Parathyroid adenoma (tissue), 2 donors: ENCODE measurements around the gene SLC25A21.
A peak's percentile ranks its signal among the peaks of the same experiment; 100 is the strongest.

ENCODE experiments used
- H2AFZ ChIP-seq: fragments of 300-600 bp; sonication (generic); one replicate; pipeline ENCODE4 v1.7.0; 2017; ENCODE audit warnings: antibody characterized with exemption, mild to moderate bottlenecking
- H3K27ac ChIP-seq: fragments of 300-600 bp; sonication (generic); one replicate; pipeline ENCODE4 v1.7.0; 2017
- H3K27me3 ChIP-seq: fragments of 300-600 bp; sonication (generic); one replicate; pipeline ENCODE4 v1.7.0; 2017; ENCODE audit warnings: low read length; ENCODE audit not compliant: control insufficient read depth, insufficient read depth
- H3K36me3 ChIP-seq: fragments of 300-600 bp; sonication (generic); one replicate; pipeline ENCODE4 v1.7.0; 2017; ENCODE audit warnings: low read length; ENCODE audit not compliant: control insufficient read depth, insufficient read depth
- H3K4me1 ChIP-seq: fragments of 300-600 bp; sonication (generic); one replicate; pipeline ENCODE4 v1.7.0; 2017; ENCODE audit warnings: control low read depth
- H3K4me2 ChIP-seq: fragments of 300-600 bp; sonication (generic); one replicate; pipeline ENCODE4 v1.7.0; 2017; ENCODE audit warnings: low read length
- H3K4me3 ChIP-seq: fragments of 300-600 bp; sonication (generic); one replicate; pipeline ENCODE4 v1.7.0; 2017; ENCODE audit warnings: low read depth, low read length
- H3K79me2 ChIP-seq: fragments of 300-600 bp; sonication (generic); one replicate; pipeline ENCODE4 v1.7.0; 2017; ENCODE audit warnings: control low read depth
- H3K9ac ChIP-seq: fragments of 300-600 bp; sonication (generic); one replicate; pipeline ENCODE4 v1.7.0; 2017; ENCODE audit warnings: mild to moderate bottlenecking
- H3K9me3 ChIP-seq: fragments of 300-600 bp; sonication (generic); one replicate; pipeline ENCODE4 v1.7.0; 2017; ENCODE audit warnings: low read length; ENCODE audit not compliant: control insufficient read depth
- CTCF ChIP-seq: fragments of 300-600 bp; sonication (generic); IDR thresholded peaks from one replicate; pipeline ENCODE4 v1.7.0; 2017; ENCODE audit warnings: antibody characterized with exemption, mild to moderate bottlenecking
- donor health status: primary hyperparathyroidism.

The SLC25A21 gene

GRCh38 chr14:37172936-37173614 lies 669 bp upstream of the SLC25A21 start:
- no peaks in the 10 kb centered on the region for H3K4me1 ChIP-seq
- TF ChIP-seq CTCF: no peak
- no peaks in the 10 kb centered on the region for H3K79me2 ChIP-seq
- peak overlapping the region; percentile 91 for H3K9ac ChIP-seq
- peak overlapping the region; percentile 74 for H3K4me2 ChIP-seq
- H2AFZ ChIP-seq: peak overlapping the region; percentile 89
- H3K9me3 ChIP-seq: no peaks in the 10 kb centered on the region
- no peaks in the 10 kb centered on the region for H3K27me3 ChIP-seq
- H3K27ac ChIP-seq: peak overlapping the region; percentile 96
- H3K36me3 ChIP-seq: no peaks in the 10 kb centered on the region
- H3K4me3 ChIP-seq: peak overlapping the region; percentile 73

GRCh38 chr14:37171678-37172023 lies 755 bp downstream of the SLC25A21 start:
- no peaks in the 10 kb centered on the region for H3K36me3 ChIP-seq
- peak overlapping the region; percentile 89 for H2AFZ ChIP-seq
- TF ChIP-seq CTCF: no peak
- H3K79me2 ChIP-seq: no peaks in the 10 kb centered on the region
- H3K4me3 ChIP-seq: peak overlapping the region; percentile 73
- H3K4me1 ChIP-seq: no peaks in the 10 kb centered on the region
- peak overlapping the region; percentile 74 for H3K4me2 ChIP-seq
- no peaks in the 10 kb centered on the region for H3K9me3 ChIP-seq
- H3K9ac ChIP-seq: no peak overlapping the region
- peak overlapping the region; percentile 96 for H3K27ac ChIP-seq
- H3K27me3 ChIP-seq: no peaks in the 10 kb centered on the region

- Histone ChIP-seq H3K9ac (no peak overlapping the region), H2AFZ (no peak overlapping the region), H3K27me3 (no peaks in the 10 kb centered on the region), H3K4me3 (no peak overlapping the region), H3K79me2 (no peaks in the 10 kb centered on the region), H3K4me1 (no peaks in the 10 kb centered on the region), H3K4me2 (no peak overlapping the region), H3K27ac (no peak overlapping the region), H3K9me3 (no peaks in the 10 kb centered on the region), H3K36me3 (no peaks in the 10 kb centered on the region)
- no peak for TF ChIP-seq CTCF
These were observed 1.4 kb downstream of the SLC25A21 start for GRCh38 chr14:37170993-37171392.

- Histone ChIP-seq H2AFZ (no peak overlapping the region), H3K27me3 (no peaks in the 10 kb centered on the region), H3K9ac (no peak overlapping the region), H3K79me2 (no peaks in the 10 kb centered on the region), H3K4me1 (no peaks in the 10 kb centered on the region), H3K36me3 (no peaks in the 10 kb centered on the region), H3K9me3 (no peaks in the 10 kb centered on the region), H3K4me2 (no peak overlapping the region), H3K27ac (no peak overlapping the region), H3K4me3 (no peak overlapping the region)
- no peak for TF ChIP-seq CTCF
These were observed 2.2 kb downstream of the SLC25A21 start for GRCh38 chr14:37170237-37170636.

GRCh38 chr14:37168721-37169120 lies 3.7 kb downstream of the SLC25A21 start:
- Histone ChIP-seq H3K4me3 (no peak overlapping the region), H2AFZ (peak overlapping the region; percentile 55), H3K4me1 (no peaks in the 10 kb centered on the region), H3K4me2 (no peak overlapping the region), H3K27ac (no peak overlapping the region), H3K27me3 (no peaks in the 10 kb centered on the region), H3K9ac (no peak overlapping the region), H3K79me2 (no peaks in the 10 kb centered on the region), H3K36me3 (no peaks in the 10 kb centered on the region), H3K9me3 (no peaks in the 10 kb centered on the region)
- no peak for TF ChIP-seq CTCF
